AML-193 (cell line): ENCODE measurements around the gene SEMA7A.

Experiments used
- DNase-seq, 2 experiments: peaks; one replicate each; lab custom pipeline; 2025; lab: John Stamatoyannopoulos, UW

SEMA7A gene

GRCh38 chr15:74430510-74430951 is 3.2 kb downstream of the SEMA7A start:
- no peak for DNase-seq

GRCh38 chr15:74429781-74430400 is 3.9 kb downstream of the SEMA7A start:
- DNase-seq = no peak

GRCh38 chr15:74428970-74429780 is 4.6 kb downstream of the SEMA7A start:
- DNase-seq = no peak

- no peak for DNase-seq
Measured at GRCh38 chr15:74428442-74428787, 5.3 kb downstream of the SEMA7A start.

GRCh38 chr15:74427607-74428441 is 5.9 kb downstream of the SEMA7A start:
- no peak for DNase-seq

- no peak for DNase-seq
Measured at GRCh38 chr15:74426404-74427281, 7.1 kb downstream of the SEMA7A start.

GRCh38 chr15:74425630-74426029 is 8.1 kb downstream of the SEMA7A start:
- no peak for DNase-seq

GRCh38 chr15:74424901-74425528 is 8.7 kb downstream of the SEMA7A start:
- DNase-seq = no peak

- DNase-seq = no peak
Measured at GRCh38 chr15:74423431-74424257, 10.1 kb downstream of the SEMA7A start.

- DNase-seq = no peak
Measured at GRCh38 chr15:74422652-74423430, 10.9 kb downstream of the SEMA7A start.

GRCh38 chr15:74422265-74422651 is 11.5 kb downstream of the SEMA7A start:
- DNase-seq = no peak

- no peak for DNase-seq
Measured at GRCh38 chr15:74421302-74422245, 12.2 kb downstream of the SEMA7A start.

GRCh38 chr15:74420193-74420905 is 13.4 kb downstream of the SEMA7A start:
- no peak for DNase-seq

- no peak for DNase-seq
Measured at GRCh38 chr15:74419432-74419831, 14.3 kb downstream of the SEMA7A start.

- no peak for DNase-seq
Measured at GRCh38 chr15:74418575-74419338, 15.0 kb downstream of the SEMA7A start.

GRCh38 chr15:74417670-74418069 is 16.1 kb downstream of the SEMA7A start:
- DNase-seq = no peak

GRCh38 chr15:74417225-74417624 is 16.5 kb downstream of the SEMA7A start:
- DNase-seq = no peak
